ENCODE data around the gene TTF1. TPM values are rescaled to one million over a fixed set of nuclear protein-coding genes. Genes with fewer than 3 reads are reported as not detected.

The TTF1 gene
- total and polyA plus RNA-seq, 2 donors from 2014 or later = 10.3 to 16.3 TPM

DNA sequence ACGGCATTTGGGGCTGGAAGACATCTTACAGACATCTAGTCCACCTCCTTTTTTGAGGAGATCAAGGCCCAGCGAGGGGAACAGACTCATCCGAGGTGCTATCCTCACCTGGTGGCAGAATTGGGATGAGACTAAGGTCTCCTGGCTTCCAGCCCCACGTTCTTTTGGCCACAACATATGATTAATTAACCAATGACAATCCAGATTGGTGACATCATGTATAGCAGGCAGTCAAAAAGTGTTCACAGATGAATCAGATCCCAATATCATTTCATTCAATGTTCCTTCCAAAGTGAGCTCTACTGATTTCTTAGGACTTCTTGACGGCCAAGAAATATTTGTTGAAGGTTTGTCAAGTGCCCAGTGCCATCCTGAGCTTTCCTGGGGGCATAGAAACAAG lies 7.3 kb upstream of the TTF1 start:
- intact Hi-C loops (cut with DNase I) = loop anchor here (10.0 kb wide), 1 partner anchor 161 kb away; no protein-coding TSS in a partner anchor
- no peak overlapping the region for H3K4me3 ChIP-seq (ENCODE audit: low read length in 3 of 3)
- H3K36me3 ChIP-seq (ENCODE audit: control insufficient read depth in 2 of 3, insufficient read depth in 3 of 3, low read length in 3 of 3) = no peaks in the 10 kb centered on the region
- no peak overlapping the region for H3K27ac ChIP-seq (ENCODE audit: low read depth in 2 of 2, low read length in 2 of 2)
- TF ChIP-seq, protein P1, sequence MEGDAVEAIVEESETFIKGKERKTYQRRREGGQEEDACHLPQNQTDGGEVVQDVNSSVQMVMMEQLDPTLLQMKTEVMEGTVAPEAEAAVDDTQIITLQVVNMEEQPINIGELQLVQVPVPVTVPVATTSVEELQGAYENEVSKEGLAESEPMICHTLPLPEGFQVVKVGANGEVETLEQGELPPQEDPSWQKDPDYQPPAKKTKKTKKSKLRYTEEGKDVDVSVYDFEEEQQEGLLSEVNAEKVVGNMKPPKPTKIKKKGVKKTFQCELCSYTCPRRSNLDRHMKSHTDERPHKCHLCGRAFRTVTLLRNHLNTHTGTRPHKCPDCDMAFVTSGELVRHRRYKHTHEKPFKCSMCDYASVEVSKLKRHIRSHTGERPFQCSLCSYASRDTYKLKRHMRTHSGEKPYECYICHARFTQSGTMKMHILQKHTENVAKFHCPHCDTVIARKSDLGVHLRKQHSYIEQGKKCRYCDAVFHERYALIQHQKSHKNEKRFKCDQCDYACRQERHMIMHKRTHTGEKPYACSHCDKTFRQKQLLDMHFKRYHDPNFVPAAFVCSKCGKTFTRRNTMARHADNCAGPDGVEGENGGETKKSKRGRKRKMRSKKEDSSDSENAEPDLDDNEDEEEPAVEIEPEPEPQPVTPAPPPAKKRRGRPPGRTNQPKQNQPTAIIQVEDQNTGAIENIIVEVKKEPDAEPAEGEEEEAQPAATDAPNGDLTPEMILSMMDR (IDR thresholded peaks at IDR 0.05; ENCODE audit: borderline replicate concordance, extremely low read depth, insufficient read depth) = no peak
- FAIRE-seq (no peak), DNase-seq (no peak)
- H3K27me3 ChIP-seq (ENCODE audit: control insufficient read depth, insufficient read depth, low read length) = peaks cover 4% of the 10 kb centered on the region
- peaks cover 0 to 11% (median 0%) of the 10 kb centered on the region in 3 donors for H3K4me1 ChIP-seq (ENCODE audit: control insufficient read depth in 2 of 3, insufficient read depth in 2 of 3, low read depth in 1 of 3, low read length in 3 of 3)
- H3K9ac ChIP-seq (ENCODE audit: low read length in 3 of 3) = no peak overlapping the region
- H3K9me3 ChIP-seq (ENCODE audit: control insufficient read depth in 2 of 3, insufficient read depth in 1 of 3, low read length in 3 of 3) = no peaks in the 10 kb centered on the region

DNA sequence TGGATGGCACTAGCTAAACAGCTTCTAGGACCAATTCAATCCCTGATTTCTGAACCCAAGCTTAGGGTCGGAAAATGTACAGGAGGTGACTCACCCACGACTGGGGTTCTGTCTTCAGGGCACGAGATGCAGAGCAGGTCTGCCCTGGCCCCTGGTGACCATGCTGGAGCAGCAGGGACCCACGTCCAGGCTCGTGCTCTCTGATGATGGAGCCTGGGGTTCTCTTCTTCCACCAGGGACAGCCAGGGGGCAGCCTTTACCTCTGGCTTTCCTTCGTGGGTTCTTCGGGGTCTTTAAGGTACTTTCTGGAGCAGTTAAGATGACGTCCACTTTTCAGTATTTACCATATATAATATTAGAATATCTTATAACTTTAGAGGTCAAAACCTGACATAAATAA lies 5.4 kb upstream of the TTF1 start:
- TF ChIP-seq, protein P1 (IDR thresholded peaks at IDR 0.05; ENCODE audit: borderline replicate concordance, extremely low read depth, insufficient read depth) = peak; percentile 21
- H3K36me3 ChIP-seq (ENCODE audit: control insufficient read depth in 2 of 3, insufficient read depth in 3 of 3, low read length in 3 of 3) = no peaks in the 10 kb centered on the region
- peaks cover 0 to 13% (median 0%) of the 10 kb centered on the region in 3 donors for H3K4me1 ChIP-seq (ENCODE audit: control insufficient read depth in 2 of 3, insufficient read depth in 2 of 3, low read depth in 1 of 3, low read length in 3 of 3)
- intact Hi-C loops (cut with DNase I) = loop anchor here (10.0 kb wide), 1 partner anchor 163 kb away; no protein-coding TSS in a partner anchor
- no peak overlapping the region for H3K27ac ChIP-seq (ENCODE audit: low read depth in 2 of 2, low read length in 2 of 2)
- no peak overlapping the region for H3K9ac ChIP-seq (ENCODE audit: low read length in 3 of 3)
- no peaks in the 10 kb centered on the region for H3K9me3 ChIP-seq (ENCODE audit: control insufficient read depth in 2 of 3, insufficient read depth in 1 of 3, low read length in 3 of 3)
- peaks cover 4% of the 10 kb centered on the region for H3K27me3 ChIP-seq (ENCODE audit: control insufficient read depth, insufficient read depth, low read length)
- no peak for FAIRE-seq
- peak in 3 of 5 donors; percentile 35 to 60 (median 60) for DNase-seq
- no peak overlapping the region for H3K4me3 ChIP-seq (ENCODE audit: low read length in 3 of 3)

DNA sequence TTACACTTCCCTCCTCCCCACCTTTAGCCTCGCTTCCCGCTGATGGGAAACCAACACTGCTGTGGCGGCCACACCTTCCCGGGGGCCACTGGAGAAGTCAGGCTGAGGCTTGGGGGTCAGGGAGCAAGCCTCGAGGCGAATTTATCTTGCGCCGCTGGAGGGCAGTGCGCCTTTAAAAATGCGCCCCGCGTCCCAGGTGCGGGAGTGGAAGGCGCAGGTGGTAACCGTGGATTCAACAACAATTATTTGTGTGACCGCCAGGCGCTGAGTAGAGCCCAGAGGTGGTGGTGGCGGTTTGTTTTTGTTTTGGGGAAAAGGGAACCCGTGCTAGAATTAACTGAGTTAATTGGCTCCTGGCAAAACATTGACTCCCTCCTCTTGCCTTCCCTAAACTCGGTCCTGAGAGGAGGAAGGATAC lies 4.5 kb upstream of the TTF1 start:
- TF ChIP-seq, protein P1 (IDR thresholded peaks at IDR 0.05; ENCODE audit: borderline replicate concordance, extremely low read depth, insufficient read depth) = peak; percentile 65
- no peak for FAIRE-seq
- H3K27me3 ChIP-seq (ENCODE audit: control insufficient read depth, insufficient read depth, low read length) = peaks cover 4% of the 10 kb centered on the region

More for the DNA sequence above, 4.5 kb upstream of the TTF1 start:
- peak overlapping the region in 1 of 3 donors; percentile 21 for H3K4me3 ChIP-seq (ENCODE audit: low read length in 3 of 3)
- DNase-seq = peak; percentile 66 to 80 (median 78)
- no peaks in the 10 kb centered on the region for H3K9me3 ChIP-seq (ENCODE audit: control insufficient read depth in 2 of 3, insufficient read depth in 1 of 3, low read length in 3 of 3)
- peaks cover 0 to 17% (median 0%) of the 10 kb centered on the region in 3 donors for H3K4me1 ChIP-seq (ENCODE audit: control insufficient read depth in 2 of 3, insufficient read depth in 2 of 3, low read depth in 1 of 3, low read length in 3 of 3)
- H3K36me3 ChIP-seq (ENCODE audit: control insufficient read depth in 2 of 3, insufficient read depth in 3 of 3, low read length in 3 of 3) = no peaks in the 10 kb centered on the region
- intact Hi-C loops (cut with DNase I) = loop anchor here (10.0 kb wide), 1 partner anchor 164 kb away; no protein-coding TSS in a partner anchor
- H3K9ac ChIP-seq (ENCODE audit: low read length in 3 of 3) = no peak overlapping the region
- H3K27ac ChIP-seq (ENCODE audit: low read depth in 2 of 2, low read length in 2 of 2) = no peak overlapping the region
